ENCODE results near the gene RGCC. TPM values are rescaled to one million over a fixed set of nuclear protein-coding genes. Genes with fewer than 3 reads are reported as not detected.

Gene RGCC
- total and polyA plus RNA-seq, 9 of the 15 experiments (the other 6 are each of a cell fraction or from before 2014, with no cell fraction given), result 0.51 to 10.4 (median 5.8) TPM

DNA sequence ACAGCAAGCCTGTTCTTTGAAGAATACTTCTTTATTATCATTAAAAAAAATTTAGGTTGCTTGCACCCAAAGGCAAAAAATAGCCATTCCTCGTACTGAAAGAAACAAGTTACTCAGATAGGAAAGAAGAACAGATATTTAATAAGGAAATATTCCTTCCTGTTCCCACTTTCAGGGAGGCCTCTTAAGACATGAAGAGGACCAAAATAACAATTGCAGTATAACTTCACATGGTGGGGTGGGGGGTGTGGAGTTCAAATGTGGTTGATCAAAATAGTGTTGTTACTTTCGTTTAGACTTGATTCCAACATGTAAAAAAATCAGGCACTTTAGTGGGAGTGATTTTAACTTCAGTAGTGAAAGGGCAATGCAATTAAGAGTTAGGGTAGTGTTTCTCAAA is 3.6 kb downstream of the RGCC start (continued):
- TF ChIP-seq NFIC (IDR thresholded peaks at IDR 0.05) (no peak), PHB2 (IDR thresholded peaks at IDR 0.05; ENCODE audit: low read depth) (no peak), NRF1 (conservative IDR thresholded peaks at IDR 0.05 in 1 of 2, IDR thresholded peaks at IDR 0.05 in 1 of 2) (no peak), HMGN3 (IDR thresholded peaks at IDR 0.05; ENCODE audit: borderline replicate concordance, extremely low read depth, insufficient read length, low read depth, low read length) (no peak), ZNF184 (CRISPR knock-in tag; IDR thresholded peaks at IDR 0.05) (no peak), HDAC3 (IDR thresholded peaks at IDR 0.05; ENCODE audit: borderline replicate concordance, partially characterized antibody) (no peak), BDP1 (IDR thresholded peaks at IDR 0.05; ENCODE audit: insufficient read depth, insufficient read length) (no peak), ZNF696 (CRISPR knock-in tag; conservative IDR thresholded peaks at IDR 0.05) (no peak), KDM2B (CRISPR knock-in tag; IDR thresholded peaks at IDR 0.05) (no peak)
- TF ChIP-seq, protein P1, sequence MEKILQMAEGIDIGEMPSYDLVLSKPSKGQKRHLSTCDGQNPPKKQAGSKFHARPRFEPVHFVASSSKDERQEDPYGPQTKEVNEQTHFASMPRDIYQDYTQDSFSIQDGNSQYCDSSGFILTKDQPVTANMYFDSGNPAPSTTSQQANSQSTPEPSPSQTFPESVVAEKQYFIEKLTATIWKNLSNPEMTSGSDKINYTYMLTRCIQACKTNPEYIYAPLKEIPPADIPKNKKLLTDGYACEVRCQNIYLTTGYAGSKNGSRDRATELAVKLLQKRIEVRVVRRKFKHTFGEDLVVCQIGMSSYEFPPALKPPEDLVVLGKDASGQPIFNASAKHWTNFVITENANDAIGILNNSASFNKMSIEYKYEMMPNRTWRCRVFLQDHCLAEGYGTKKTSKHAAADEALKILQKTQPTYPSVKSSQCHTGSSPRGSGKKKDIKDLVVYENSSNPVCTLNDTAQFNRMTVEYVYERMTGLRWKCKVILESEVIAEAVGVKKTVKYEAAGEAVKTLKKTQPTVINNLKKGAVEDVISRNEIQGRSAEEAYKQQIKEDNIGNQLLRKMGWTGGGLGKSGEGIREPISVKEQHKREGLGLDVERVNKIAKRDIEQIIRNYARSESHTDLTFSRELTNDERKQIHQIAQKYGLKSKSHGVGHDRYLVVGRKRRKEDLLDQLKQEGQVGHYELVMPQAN (IDR thresholded peaks at IDR 0.05; ENCODE audit: borderline replicate concordance), result no peak
- TF ChIP-seq, protein P2, sequence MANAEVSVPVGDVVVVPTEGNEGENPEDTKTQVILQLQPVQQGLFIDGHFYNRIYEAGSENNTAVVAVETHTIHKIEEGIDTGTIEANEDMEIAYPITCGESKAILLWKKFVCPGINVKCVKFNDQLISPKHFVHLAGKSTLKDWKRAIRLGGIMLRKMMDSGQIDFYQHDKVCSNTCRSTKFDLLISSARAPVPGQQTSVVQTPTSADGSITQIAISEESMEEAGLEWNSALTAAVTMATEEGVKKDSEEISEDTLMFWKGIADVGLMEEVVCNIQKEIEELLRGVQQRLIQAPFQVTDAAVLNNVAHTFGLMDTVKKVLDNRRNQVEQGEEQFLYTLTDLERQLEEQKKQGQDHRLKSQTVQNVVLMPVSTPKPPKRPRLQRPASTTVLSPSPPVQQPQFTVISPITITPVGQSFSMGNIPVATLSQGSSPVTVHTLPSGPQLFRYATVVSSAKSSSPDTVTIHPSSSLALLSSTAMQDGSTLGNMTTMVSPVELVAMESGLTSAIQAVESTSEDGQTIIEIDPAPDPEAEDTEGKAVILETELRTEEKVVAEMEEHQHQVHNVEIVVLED (CRISPR knock-in tag; IDR thresholded peaks at IDR 0.05), result no peak

Data from K562 (cell line).